Activated T-cell treated with anti-CD3 and anti-CD28 coated beads, Interleukin-2, amount 50 U/mL, for 24 hours (primary cell): ENCODE results near the gene CFAP68.

Experiments
- DNase-seq: peaks from one replicate; pipeline ENCODE4 v3.0.0-alpha.2; 2020
- H3K27ac Mint-ChIP-seq: 2 replicates; pipeline ENCODE4 v1.8.0; 2020; ENCODE audit warnings: mild to moderate bottlenecking, mixed read lengths
- H3K27me3 Mint-ChIP-seq: 2 replicates; pipeline ENCODE4 v1.8.0; 2020; ENCODE audit warnings: mixed read lengths
- H3K36me3 Mint-ChIP-seq: 2 replicates; pipeline ENCODE4 v1.8.0; 2020; ENCODE audit warnings: low read depth, mixed read lengths
- H3K4me1 Mint-ChIP-seq: 2 replicates; pipeline ENCODE4 v1.8.0; 2020; ENCODE audit warnings: low read depth, mixed read lengths
- H3K4me3 Mint-ChIP-seq: 2 replicates; pipeline ENCODE4 v1.8.0; 2020; ENCODE audit warnings: mild to moderate bottlenecking, moderate library complexity, mixed read lengths
- H3K9me3 Mint-ChIP-seq: 2 replicates; pipeline ENCODE4 v1.8.0; 2020; ENCODE audit warnings: mixed read lengths

The CFAP68 gene, protein sequence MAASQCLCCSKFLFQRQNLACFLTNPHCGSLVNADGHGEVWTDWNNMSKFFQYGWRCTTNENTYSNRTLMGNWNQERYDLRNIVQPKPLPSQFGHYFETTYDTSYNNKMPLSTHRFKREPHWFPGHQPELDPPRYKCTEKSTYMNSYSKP

DNA sequence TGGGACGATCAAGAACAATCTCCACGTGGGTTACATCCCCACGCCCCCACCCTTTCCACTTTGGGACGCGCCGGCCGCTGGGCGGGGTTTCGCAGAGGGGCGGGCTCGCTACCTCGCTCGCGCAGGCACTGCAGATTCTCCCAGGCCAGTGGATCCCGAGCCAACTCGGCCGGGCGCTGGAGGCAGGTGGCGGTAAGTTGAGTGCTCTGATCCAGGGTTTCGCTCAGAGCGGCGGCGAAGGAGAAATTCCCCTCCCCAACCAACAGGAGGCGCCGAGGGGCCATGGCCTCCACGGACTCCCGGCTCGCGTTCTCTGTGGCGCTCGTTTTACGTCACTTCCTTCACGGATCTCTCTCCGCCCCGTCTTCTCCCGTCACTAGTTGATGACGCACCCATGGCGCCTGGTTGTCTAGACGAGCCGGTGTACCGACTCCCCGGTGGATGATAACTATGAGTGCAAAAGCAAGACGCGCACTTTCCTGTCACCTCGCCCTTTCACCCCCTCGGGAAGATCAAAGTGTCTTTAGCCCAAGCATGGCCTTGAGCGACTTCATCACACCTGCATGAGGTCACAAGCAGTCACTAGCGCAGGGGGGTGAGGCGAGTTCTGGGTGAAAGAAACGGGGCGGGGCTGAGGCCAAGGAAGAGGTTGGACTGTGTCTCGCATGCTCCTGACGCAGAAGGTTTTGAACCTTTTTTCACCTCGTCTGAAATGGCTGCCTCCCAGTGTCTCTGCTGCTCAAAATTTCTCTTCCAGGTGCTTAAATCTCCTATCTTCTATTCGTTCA is at the start of gene CFAP68, which contains the start of gene FDXACB1:
CFAP68 (plus strand) TSS at position 693 of the 788 bp plus-strand sequence; CDS start at position 713, 20 bp downstream.
FDXACB1 (minus strand) TSS at position 317 of the 788 bp plus-strand sequence; CDS start at position 284, 33 bp downstream.
- Mint-ChIP-seq H3K4me1 (peaks cover 35% of the 10 kb centered on the region), H3K27me3 (no peaks in the 10 kb centered on the region), H3K4me3 (peak within 1 kb of the TSS; percentile 85), H3K9me3 (no peaks in the 10 kb centered on the region), H3K27ac (peak within 1 kb of the TSS; percentile 99), H3K36me3 (peaks cover 49% of the 10 kb centered on the region)
- DNase-seq = peak; percentile 95

DNA sequence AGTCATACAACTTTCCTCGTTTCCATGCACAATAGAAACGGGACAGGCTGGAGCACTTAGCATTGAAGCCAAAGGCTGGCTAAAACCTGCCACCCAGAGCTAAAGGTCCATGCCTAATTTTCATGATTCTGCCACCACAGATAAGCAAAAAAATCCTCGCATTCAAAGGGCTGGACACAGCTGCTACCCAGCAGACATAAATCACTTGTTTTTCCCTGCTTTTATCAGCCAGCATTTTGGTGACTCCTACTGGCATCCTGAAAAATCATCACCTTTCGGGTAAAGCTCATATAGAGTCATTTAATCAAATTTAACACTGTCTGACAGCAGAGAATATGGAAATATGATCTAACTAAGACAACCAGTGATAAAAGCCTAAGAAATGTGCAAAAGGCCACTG is 45.8 kb upstream of the CFAP68 start:
- H3K9me3 Mint-ChIP-seq = no peaks in the 10 kb centered on the region
- no peak overlapping the region for H3K27ac Mint-ChIP-seq
- no peak overlapping the region for H3K4me3 Mint-ChIP-seq
- no peaks in the 10 kb centered on the region for H3K27me3 Mint-ChIP-seq
- H3K36me3 Mint-ChIP-seq = peaks cover 90% of the 10 kb centered on the region
- no peak for DNase-seq
- peaks cover 29% of the 10 kb centered on the region for H3K4me1 Mint-ChIP-seq

- H3K36me3 Mint-ChIP-seq = peaks cover 83% of the 10 kb centered on the region
- DNase-seq = no peak
- no peaks in the 10 kb centered on the region for H3K9me3 Mint-ChIP-seq
- H3K27me3 Mint-ChIP-seq = no peaks in the 10 kb centered on the region
- H3K4me3 Mint-ChIP-seq = no peak overlapping the region
- H3K27ac Mint-ChIP-seq = no peak overlapping the region
- peaks cover 18% of the 10 kb centered on the region for H3K4me1 Mint-ChIP-seq
Observed at GRCh38 chr11:111834432-111835163, 44.7 kb upstream of the CFAP68 start.

- H3K27ac Mint-ChIP-seq = no peak overlapping the region
- no peak overlapping the region for H3K4me3 Mint-ChIP-seq
- H3K27me3 Mint-ChIP-seq = no peaks in the 10 kb centered on the region
- peaks cover 12% of the 10 kb centered on the region for H3K4me1 Mint-ChIP-seq
- no peaks in the 10 kb centered on the region for H3K9me3 Mint-ChIP-seq
- peaks cover 82% of the 10 kb centered on the region for H3K36me3 Mint-ChIP-seq
- DNase-seq = no peak
Observed at GRCh38 chr11:111835665-111836064, 43.7 kb upstream of the CFAP68 start.

DNA sequence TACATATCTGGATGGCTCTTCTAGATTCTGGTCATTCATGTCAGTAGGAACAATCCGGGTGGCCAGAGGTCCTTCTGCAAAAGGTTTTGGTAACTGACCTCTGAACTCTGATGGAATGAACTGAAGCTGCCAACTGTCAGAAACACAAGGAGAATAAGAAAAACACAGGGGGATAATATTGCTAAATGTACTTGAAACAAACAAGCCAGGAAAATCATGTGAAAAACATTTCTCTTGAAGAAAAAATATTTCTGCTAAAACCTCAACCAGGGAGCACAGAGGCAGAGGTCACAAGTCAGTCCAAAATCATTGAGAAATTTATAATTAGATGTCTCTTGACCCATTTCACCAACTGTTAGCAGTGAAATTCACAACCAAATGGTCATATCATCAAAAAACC is 43.2 kb upstream of the CFAP68 start:
- no peaks in the 10 kb centered on the region for H3K9me3 Mint-ChIP-seq
- peaks cover 14% of the 10 kb centered on the region for H3K4me1 Mint-ChIP-seq
- no peak overlapping the region for H3K4me3 Mint-ChIP-seq
- no peak overlapping the region for H3K27ac Mint-ChIP-seq
- H3K27me3 Mint-ChIP-seq = no peaks in the 10 kb centered on the region
- H3K36me3 Mint-ChIP-seq = peaks cover 84% of the 10 kb centered on the region
- no peak for DNase-seq

- H3K27ac Mint-ChIP-seq = no peak overlapping the region
- H3K27me3 Mint-ChIP-seq = no peaks in the 10 kb centered on the region
- no peak overlapping the region for H3K4me3 Mint-ChIP-seq
- DNase-seq = no peak
- H3K36me3 Mint-ChIP-seq = peaks cover 84% of the 10 kb centered on the region
- peaks cover 17% of the 10 kb centered on the region for H3K4me1 Mint-ChIP-seq
- no peaks in the 10 kb centered on the region for H3K9me3 Mint-ChIP-seq
Observed at GRCh38 chr11:111836721-111837120, 42.6 kb upstream of the CFAP68 start.

- Mint-ChIP-seq H3K36me3 (peaks cover 87% of the 10 kb centered on the region), H3K4me1 (peaks cover 17% of the 10 kb centered on the region), H3K4me3 (no peak overlapping the region), H3K9me3 (no peaks in the 10 kb centered on the region), H3K27ac (no peak overlapping the region), H3K27me3 (no peaks in the 10 kb centered on the region)
- DNase-seq = no peak
Observed at GRCh38 chr11:111837366-111837891, 41.9 kb upstream of the CFAP68 start.

DNA sequence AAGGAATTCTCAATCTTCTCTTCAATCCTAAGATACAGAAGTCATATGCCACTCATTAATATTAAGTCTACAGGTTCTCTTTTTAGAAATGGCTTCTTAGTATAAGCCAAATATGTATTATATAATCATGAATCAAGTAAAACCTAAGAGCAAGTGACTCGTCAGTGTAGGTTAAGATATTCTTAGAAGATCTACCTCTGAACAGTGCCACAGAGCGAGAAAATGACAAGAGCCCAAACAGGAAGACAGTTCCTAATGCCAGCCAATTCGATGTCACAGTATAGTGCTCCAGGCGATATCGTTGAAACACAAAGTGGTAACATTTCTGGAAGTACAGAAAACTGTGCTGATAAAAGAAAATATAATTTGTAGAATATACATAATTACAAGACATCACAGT is 41.3 kb upstream of the CFAP68 start:
- no peak overlapping the region for H3K27ac Mint-ChIP-seq
- H3K9me3 Mint-ChIP-seq = no peaks in the 10 kb centered on the region
- peaks cover 84% of the 10 kb centered on the region for H3K36me3 Mint-ChIP-seq
- no peak for DNase-seq
- H3K4me1 Mint-ChIP-seq = peaks cover 17% of the 10 kb centered on the region
- H3K27me3 Mint-ChIP-seq = no peaks in the 10 kb centered on the region
- no peak overlapping the region for H3K4me3 Mint-ChIP-seq

GRCh38 chr11:111840143-111840542 is 39.2 kb upstream of the CFAP68 start:
- no peaks in the 10 kb centered on the region for H3K9me3 Mint-ChIP-seq
- no peak overlapping the region for H3K27ac Mint-ChIP-seq
- peaks cover 17% of the 10 kb centered on the region for H3K4me1 Mint-ChIP-seq
- DNase-seq = no peak
- peaks cover 84% of the 10 kb centered on the region for H3K36me3 Mint-ChIP-seq
- H3K4me3 Mint-ChIP-seq = no peak overlapping the region
- no peaks in the 10 kb centered on the region for H3K27me3 Mint-ChIP-seq

DNA sequence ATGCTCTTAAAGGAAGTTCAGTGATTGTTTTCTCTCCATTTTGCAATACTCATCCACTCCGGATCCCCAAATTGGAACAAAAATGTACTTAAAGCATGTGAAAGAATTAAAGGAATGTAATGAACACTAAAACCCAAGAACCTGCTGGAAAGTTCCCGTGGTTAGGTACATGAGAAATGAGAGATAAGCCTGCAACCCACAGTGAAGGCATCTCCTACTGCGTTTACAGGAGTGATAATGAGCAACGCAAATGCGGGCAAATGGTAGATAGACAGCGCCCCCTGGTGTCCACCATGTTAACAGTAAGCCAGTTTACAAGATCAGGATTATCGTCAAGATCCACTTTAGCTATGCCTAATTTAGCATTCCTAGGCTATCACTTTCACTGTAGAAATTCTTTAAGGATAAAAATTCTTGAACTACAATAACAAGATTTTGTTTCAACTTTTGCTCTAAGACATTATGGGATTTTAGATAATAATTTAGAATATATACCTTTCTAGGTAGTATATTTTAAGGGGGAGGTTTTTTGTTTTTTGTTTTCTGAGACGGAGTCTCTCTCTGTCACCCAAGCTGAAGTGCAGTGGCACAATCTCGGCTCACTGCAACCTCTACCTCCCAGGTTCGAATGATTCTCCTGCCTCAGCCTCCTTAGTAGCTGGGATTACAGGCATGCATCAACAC is 37.8 kb upstream of the CFAP68 start:
- H3K4me1 Mint-ChIP-seq = peaks cover 16% of the 10 kb centered on the region
- no peak overlapping the region for H3K4me3 Mint-ChIP-seq
- no peaks in the 10 kb centered on the region for H3K9me3 Mint-ChIP-seq
- H3K27me3 Mint-ChIP-seq = no peaks in the 10 kb centered on the region
- H3K36me3 Mint-ChIP-seq = peaks cover 84% of the 10 kb centered on the region
- H3K27ac Mint-ChIP-seq = no peak overlapping the region
- peak; percentile 86 for DNase-seq

DNA sequence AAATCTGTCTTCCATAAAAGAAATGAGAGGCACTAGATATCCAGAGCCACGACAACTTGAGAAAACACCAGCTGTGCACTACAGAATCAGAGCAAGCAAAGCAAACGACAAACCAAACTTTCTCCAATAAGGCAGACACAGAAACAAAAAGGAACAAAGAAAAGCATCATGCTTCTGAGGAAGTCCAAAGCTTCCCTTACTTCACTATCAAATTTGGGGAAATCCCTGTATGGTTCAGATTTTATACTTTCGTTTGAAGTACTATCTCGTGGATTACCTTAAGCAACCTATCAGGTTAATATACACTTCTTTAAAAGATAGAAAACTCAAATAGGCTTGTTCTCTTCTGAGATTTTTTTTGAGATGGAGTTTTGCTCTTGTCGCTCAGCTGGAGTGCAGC is 35.7 kb upstream of the CFAP68 start:
- peaks cover 87% of the 10 kb centered on the region for H3K36me3 Mint-ChIP-seq
- H3K27ac Mint-ChIP-seq = no peak overlapping the region
- DNase-seq = no peak
- H3K9me3 Mint-ChIP-seq = no peaks in the 10 kb centered on the region
- H3K4me3 Mint-ChIP-seq = no peak overlapping the region
- H3K27me3 Mint-ChIP-seq = no peaks in the 10 kb centered on the region
- H3K4me1 Mint-ChIP-seq = peaks cover 9% of the 10 kb centered on the region

DNA sequence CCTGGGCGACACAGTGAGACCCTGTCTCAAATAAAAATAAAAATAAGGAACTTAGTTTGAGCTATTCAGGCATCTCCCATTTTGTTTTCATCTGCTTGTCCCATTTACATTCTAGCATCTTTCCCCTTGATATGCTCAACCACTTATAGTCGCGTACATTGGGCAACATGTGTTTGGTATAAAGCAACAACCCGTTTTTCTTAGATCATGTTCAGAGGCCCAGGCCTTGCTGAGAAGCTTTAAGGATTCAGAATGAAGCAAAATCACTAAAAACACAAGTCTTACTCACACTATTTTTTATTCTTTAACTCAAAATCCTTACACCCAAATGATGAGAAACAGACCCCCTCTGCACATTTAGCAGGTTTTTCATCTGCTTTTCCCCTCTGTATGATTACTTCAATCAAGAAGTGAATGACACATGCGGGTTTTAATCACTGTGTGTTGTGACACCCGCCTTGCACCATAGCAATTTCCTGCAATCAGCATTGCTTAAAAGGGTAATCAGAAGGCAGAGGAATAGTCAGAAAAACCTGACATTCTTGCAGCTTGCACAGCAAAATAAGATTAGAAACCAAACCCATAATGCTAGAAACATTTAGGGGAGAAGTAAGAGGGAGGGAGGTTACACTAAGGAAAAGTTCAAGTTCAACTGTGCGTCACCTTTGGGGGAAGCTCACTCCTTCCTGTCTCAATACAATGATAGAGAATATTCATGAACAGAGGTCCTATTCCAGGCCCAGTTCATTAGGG is 33.9 kb upstream of the CFAP68 start:
- peaks cover 9% of the 10 kb centered on the region for H3K4me1 Mint-ChIP-seq
- H3K27ac Mint-ChIP-seq = no peak overlapping the region
- no peaks in the 10 kb centered on the region for H3K27me3 Mint-ChIP-seq
- no peaks in the 10 kb centered on the region for H3K9me3 Mint-ChIP-seq
- H3K4me3 Mint-ChIP-seq = no peak overlapping the region
- peaks cover 91% of the 10 kb centered on the region for H3K36me3 Mint-ChIP-seq
- DNase-seq = no peak

DNA sequence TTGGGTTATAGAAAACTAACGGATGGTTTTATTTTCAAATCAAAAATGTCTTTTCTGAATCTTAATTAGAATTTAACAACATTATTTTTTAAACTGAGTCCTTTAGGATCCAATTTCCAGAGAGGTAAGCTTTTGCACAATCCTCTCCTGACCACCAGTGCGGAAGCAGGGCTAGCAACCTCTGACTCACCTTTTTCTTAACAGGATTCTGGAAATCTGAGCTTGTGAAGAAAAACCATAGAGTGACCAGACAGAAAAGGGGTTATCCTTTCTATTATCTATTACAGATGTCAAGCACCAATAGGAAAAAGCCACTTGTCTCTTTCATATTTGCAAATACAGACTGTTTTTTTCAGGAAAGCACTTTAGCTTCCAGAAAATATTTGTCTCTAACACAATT is 33.3 kb upstream of the CFAP68 start:
- Mint-ChIP-seq H3K27ac (peak overlapping the region; percentile 52), H3K36me3 (peaks cover 89% of the 10 kb centered on the region), H3K27me3 (no peaks in the 10 kb centered on the region), H3K4me3 (no peak overlapping the region), H3K9me3 (no peaks in the 10 kb centered on the region), H3K4me1 (peaks cover 8% of the 10 kb centered on the region)
- DNase-seq = no peak

- Mint-ChIP-seq H3K27me3 (no peaks in the 10 kb centered on the region), H3K36me3 (peaks cover 89% of the 10 kb centered on the region), H3K9me3 (no peaks in the 10 kb centered on the region), H3K4me3 (no peak overlapping the region), H3K27ac (peak overlapping the region; percentile 70), H3K4me1 (peaks cover 4% of the 10 kb centered on the region)
- DNase-seq = no peak
Observed at GRCh38 chr11:111846636-111847035, 32.7 kb upstream of the CFAP68 start.
